Stimulated activated naive CD8-positive, alpha-beta T cell treated with anti-CD3 and anti-CD28 coated beads, Interleukin-15, Interleukin-2, amounts not matched to agents 100 U/mL and 50 U/mL, for 24 hours (primary cell): ENCODE results near the gene PYGB.

ENCODE experiments used
- ATAC-seq: fragments of 150-1000 bp; cut with Tn5 transposase; one replicate; pipeline ENCODE4 v1.10.0; 2021
- DNase-seq: peaks from one replicate; pipeline ENCODE4 v3.0.0; 2021

The PYGB gene

DNA sequence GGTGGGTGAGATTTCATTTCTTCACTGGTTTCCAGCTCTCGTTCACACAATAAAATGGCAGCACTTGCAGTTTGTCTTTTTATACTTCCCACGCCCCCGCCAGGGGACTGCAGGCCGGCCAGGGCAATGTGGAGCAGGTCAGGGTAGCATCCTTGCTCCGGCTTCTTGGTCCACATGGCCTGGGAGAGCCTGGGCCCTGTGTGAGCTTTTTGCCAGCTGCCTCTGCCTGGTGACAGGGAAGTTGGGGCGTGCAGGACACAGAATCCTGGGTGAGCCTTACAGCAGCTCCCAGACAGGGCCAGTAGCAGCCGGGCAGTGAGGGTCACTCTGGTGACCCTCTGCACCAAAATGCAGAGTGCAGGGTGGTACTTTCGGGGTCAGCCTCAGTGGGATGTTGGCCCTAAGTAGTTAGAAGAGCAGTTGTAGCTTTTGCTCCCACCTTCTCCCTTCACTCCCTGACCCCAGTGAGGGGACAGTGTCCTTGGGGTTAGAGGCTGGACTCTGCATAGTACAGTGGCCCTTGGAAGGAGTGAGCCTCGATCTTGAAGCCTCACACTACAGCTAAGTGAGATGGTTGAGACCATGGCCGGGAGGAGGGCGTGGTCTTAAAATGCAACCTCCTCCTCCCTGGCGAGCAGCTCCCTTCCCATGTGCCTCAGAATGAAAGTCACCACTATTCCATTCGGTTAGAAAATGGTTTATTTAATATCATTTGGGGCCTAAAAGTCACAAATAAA lies 23.8 kb downstream of the PYGB start:
- no peak for DNase-seq
- no peak for ATAC-seq

DNA sequence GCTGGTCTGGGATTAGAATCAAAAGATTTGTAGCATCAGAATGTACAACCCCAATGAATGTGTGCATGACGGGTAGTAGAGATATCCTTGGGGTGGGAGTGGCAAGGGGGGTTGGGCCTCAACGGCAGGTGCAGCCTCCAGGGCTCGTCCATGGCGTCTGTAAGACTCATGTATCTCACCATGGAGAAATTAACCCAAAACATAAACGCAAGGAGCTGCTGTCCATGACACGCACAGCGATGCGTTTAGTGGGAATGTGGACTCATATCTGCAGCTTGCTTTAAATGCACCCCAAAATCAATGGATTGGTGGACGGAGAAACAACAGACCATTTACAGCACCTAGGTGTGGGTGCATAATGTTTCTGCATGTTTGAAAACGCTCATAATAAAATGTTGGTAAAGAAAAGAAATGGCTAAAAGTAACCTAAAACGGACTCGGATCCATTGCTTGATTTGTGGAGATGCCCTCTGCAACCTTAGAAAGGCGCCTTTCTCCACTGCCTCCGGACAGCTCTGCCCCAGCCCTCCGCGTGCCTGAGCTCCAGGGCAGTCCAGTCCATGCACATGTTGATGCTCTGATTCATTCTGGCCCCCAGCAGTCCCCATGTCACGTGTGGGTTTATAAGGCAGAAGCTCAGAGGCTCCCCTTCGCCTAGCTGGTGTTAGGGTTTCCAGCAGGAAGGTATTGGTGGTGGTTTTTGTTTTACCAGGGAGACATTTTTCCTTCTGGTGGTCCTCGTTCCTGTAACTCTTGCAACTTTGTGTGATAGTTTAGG lies 24.5 kb downstream of the PYGB start:
- ATAC-seq (no peak), DNase-seq (no peak)

DNA sequence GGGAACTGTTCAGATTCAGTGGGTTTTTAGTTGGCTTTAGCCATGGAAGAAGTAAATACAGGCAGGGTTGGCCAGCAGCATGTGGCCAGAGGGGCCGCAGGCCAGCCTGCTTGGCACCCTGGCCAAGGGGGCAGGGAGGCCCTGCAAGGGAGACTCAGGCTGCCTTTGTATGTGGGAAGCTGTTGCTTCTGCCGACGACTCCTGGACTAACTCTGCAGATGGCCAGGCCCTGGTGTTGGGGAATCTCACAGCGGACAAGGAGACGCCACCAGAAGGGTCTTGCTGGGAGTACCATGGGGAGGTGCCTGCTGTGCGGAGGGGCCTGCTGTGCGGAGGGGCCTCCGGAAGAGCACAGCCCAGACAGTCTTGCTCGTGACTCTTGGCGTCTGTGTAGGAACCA lies 25.2 kb downstream of the PYGB start:
- DNase-seq (no peak), ATAC-seq (no peak)

DNA sequence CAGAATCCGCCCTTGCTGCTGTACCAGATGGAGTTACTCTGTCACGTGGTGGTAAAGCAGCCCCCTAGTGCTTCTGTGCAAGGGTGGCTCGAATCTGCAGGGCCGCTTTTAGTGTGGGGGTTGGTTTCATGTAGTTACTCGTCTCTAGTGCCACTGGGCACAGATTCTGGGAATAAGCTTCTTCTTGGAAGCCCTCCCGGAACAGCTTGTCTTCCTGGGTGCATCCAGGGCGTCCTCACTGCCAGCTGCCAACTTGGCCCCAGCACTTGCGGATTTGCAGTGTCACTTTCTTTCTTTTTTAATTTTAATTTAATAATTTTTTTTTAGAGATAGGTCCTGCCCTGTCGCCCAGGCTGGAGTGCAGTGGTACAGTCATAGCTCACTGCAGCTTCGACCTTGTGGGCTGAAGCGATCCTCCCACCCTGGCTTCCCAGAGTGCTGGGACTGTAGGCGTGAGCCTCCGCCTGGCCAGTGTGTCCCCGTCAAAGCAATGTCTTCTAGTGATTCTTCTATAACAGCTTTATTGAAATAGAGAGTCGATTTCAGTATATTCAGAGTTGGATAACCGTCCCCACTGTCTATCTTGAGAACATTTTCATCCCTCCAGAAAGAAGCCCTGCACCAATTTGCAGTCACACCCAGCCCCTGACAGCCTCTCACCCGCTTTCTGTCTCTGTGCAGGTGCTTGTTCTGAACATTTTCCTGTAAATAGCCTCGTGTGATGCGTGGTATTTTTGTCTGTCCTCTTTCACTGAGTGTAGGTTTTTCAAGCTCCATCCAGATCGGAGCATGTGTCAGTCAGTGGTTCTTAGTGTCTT lies 25.9 kb downstream of the PYGB start:
- no peak for ATAC-seq
- no peak for DNase-seq

DNA sequence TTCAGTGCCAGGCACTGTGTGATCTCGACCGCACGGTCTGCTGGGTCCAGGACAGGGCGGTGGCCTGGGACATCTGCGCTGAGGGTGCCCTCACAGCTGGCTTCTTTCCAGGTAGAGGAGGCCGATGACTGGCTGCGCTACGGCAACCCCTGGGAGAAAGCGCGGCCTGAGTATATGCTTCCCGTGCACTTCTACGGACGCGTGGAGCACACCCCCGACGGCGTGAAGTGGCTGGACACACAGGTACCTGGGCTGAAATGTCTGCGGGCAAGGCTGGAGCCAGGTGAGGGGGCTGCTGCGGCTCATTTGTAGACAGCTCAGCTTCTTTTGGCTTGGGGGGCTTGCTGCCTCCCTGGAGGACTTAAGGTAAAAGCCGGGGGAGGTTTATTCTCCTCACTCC lies 26.6 kb downstream of the PYGB start:
- no peak for ATAC-seq

DNA sequence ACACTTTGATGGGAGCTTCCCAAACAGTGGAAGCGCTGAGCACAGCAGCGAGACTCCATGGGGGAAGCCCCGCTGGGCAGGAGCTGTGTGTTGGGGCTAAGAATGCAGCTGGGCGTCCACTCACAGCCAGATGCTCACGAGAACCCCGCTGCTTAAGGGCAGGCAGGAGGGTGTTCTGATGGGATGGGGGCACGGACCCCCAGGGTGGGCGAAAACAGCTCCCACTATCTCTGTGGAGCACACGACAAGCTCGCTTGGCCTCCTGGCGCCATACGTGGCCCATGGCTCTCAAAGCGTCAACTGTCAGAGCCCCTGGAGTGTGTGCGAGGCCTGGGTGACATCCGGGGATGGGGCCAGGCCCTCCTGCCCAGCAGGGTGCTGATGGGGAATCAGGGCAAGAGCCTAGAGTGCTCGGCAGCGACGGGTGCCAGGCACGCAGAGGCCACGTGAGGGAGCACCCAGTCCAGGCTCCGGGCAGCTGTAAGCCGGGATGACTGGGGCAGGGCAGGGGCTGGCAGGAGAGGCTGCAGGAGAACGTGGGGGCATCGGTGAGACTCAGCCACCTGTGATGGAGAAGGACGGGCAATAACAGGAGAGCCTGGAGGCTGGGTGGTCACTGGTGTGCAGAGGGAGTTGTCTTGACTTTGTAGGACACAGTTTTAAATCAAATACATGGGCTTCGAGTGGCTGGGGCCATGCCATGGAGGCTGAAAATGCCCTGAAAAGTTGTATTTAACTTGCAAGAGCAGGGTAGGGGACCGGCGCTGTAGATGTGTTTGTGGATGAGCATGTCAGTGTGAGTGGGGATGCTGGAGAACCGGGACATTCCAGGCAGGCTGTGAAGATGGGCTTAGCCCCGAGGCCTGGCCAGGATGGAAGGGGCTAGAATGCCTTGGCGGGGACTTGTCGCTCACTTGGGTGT lies 27.3 kb downstream of the PYGB start:
- ATAC-seq = no peak
- no peak for DNase-seq

More for the DNA sequence above, 26.6 kb downstream of the PYGB start:
- no peak for DNase-seq

DNA sequence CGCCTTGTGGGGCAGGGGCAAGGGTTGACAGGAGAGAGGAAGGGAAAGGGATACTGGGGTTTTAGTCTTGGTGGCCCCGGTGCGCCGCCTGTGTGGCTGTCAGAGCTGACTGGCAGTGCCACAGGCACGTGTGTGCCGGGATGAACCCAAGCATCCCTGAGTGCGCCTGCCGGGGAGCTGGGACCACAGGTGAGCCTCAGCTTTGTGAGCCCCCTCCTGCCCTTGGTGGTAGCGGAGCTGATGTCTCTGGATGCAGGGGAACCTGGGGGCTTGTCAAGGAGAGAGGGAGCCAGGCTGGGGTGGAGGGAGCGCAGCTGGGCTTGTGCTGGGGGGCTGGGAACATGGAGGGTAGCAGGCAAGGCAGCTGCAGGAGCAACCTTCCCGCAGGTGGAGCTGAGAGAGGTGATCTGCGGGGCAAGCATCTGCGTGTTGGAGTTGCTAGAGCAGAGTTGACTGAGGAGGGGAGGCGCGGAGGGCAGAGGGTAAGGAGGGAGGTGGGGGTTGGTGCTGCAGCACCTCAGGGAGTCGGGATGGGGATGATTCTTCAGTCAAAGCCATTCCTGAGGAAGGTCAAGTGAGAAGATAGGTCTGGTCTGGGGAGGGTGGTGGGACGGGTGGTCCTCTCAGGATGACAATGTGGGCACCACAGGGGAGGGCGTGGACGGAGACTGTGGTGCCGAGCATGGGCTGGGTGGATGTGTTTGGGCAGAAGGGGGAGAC lies 28.1 kb downstream of the PYGB start:
- no peak for DNase-seq
- ATAC-seq = no peak

DNA sequence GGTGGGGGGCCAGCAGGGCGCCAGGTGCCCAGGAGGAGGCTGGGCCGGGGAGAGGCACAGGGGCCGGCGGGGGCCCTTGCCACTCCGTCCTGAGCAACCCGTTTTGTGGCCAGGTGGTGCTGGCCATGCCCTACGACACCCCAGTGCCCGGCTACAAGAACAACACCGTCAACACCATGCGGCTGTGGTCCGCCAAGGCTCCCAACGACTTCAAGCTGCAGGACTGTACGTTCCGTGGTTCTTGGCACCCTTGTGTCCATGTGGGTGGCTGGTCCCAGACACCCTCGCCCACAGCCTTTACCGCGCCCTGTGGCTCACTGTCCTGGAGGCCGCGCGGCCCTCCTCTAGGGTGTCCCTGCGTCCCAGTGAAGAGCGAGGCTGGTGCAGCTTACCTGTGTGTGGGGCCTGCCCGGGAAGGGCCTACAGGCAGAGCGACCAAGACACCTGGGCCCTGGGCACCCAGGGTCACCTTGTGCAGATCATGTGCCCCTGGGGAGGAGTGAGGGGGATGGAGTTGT lies 28.7 kb downstream of the PYGB start:
- DNase-seq (no peak), ATAC-seq (no peak)

DNA sequence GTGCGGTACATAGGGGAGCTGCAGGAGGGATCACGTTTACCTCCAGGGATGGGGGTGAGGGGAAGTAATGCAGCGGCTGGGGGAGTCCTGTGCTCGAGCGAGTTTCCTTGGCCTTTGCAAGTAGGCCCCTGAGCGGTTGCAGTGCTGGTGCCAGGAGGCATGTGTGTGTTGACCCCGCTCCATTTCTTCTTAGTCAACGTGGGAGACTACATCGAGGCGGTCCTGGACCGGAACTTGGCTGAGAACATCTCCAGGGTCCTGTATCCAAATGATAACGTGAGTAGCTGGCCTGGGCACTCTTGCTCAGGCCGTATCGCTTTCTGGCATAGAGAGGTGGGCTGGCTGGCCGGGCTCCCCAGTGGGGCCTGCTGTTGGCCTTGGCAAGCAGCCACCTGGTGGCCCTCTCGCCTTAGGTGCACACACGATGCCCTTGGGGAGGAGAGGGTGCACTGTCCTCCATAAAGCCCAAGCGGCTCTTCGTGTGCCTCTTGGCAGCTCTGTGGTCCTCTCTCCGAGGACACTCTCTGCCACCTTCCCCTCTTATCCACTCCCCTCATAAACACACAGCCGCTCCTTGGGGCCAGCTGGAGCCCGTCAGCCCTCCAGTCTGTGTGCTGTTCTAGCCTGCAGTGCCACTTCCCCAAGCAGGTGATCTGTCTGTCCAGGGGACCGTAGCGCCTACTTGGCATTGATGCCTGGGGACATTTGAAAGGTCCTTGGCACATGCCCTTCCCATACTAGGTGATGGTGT lies 29.3 kb downstream of the PYGB start:
- DNase-seq (no peak), ATAC-seq (no peak)

DNA sequence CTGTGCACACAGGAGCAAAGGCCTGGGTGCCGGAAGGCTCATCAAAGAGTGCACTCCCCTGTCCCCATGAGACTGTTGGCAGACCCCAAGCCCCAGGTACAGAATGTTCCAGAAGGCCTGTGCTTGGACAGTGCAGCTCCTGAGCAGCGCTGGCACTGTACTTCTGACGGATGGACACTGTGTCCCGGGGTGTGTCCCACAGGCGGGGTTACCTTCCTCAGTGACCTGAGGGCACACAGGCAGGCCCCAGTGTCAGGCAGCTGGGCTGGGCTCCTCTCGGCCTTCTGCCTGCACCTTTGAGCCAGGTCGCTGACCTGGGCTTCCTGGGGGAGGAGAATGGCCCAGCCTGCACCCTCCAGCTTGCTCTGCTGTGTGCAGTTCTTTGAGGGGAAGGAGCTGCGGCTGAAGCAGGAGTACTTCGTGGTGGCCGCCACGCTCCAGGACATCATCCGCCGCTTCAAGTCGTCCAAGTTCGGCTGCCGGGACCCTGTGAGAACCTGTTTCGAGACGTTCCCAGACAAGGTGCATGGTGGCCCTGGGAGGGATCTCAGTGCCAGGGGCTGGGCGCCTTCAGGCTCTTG lies 30.1 kb downstream of the PYGB start:
- no peak for DNase-seq
- ATAC-seq = no peak

DNA sequence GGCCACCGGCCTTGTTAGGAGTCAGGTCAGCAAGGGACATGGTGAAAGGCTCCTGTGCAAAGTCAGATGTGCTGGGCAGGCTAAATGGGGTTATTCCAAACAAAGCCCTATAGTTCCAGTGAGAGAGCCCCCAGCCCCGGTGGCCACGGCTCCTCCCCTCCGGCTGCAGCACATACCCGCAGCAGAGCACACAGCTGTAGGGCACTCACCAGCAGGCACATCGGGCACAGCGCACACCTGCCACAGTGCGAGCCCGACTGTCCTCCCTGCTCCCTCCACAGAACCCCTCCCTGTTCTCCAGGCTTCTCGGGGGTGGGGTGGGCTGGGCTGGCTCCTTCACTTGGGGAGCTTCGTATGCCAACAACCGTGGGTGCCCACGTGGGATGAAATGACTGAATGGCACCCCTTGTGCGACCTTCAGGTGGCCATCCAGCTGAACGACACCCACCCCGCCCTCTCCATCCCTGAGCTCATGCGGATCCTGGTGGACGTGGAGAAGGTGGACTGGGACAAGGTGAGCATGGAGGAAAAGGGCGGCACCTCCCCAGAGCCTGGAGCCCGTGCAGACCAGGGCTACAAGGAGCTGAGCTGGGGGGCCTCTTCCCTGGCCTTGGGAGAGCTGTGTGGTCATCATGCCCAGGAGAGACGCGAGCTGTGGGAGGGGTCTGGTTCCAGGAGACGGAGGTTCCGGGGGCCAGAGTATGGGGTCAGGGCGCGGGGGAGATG lies 30.9 kb downstream of the PYGB start:
- DNase-seq = no peak

DNA sequence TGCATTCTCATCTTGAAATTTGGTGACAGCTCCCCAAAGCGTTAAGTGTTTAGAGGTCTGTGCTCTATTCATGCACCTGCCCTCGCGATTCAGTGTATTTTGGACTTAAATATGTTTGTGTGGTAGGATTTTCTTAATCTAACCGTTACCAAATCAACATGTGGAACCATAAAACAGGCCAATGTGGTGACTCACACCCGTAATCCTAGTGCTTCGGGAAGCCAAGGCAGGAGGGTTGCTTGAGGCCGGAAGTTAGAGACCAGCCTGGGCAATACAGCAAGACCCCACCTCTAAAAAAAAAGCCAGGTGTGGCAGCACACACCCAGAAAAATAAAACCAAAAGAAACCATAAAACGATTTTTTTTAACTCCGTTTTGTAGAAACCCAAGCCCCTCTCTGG lies 31.5 kb downstream of the PYGB start:
- ATAC-seq (no peak), DNase-seq (no peak)

More for the DNA sequence above, 30.9 kb downstream of the PYGB start:
- no peak for ATAC-seq

DNA sequence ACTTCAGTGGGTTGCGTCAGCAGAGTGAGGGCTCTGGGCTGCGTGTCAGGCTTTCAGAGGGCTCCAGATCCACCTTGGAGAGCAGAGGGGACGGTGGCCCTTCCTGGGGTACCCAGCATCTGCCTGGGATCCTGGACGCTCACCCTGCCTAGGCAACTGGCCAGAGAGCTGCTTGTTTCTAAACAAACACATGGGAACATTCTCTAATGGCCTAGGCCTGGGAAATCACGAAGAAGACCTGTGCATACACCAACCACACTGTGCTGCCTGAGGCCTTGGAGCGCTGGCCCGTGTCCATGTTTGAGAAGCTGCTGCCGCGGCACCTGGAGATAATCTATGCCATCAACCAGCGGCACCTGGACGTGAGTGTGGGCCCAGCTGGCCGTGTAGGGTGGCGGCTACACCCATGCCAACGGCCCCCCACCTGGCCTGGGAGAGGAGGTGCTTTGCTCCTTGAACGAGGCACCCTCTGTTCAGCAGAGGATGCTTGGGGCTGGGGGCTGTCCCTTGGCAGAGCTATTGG lies 32.2 kb downstream of the PYGB start:
- DNase-seq = no peak
- no peak for ATAC-seq

DNA sequence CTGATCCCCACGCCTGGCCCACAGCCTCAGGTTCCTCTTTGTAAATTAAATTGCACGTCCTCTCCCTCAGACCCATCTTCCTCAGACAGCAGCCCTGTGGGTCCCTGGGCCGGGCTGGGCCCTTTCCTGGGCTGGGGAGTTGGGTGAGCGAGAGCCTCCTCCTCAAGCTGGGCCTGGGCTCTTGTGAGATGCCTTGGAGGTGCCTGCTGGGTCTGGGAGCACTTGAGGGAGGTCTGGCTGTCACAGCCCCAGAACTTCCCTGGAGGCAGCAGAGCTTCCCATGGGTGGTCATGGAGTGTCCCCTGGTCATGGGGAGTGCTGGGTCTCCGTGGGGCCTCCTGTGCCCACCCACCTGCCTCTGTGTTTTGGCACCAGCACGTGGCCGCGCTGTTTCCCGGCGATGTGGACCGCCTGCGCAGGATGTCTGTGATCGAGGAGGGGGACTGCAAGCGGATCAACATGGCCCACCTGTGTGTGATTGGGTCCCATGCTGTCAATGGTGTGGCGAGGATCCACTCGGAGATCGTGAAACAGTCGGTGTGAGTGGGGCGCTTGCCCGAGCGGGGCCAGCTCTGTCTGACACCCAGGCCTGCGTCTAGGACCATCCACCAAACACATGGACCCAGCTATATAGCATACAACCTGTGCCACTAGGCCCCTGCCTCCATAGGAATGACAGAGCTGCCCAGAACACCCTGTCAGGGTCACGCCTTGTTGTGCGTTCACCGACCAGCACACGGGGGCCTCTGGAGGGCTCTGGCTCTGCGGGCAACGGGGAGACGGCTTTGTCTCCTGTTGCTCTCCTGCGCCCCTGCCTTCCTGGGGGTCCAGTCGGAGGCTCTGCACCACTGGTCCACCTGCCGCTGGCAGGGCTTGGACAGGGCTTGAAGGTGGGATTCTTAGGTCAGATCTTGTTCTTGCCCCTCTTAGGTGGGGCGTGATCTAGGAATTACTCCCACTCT lies 33.0 kb downstream of the PYGB start:
- ATAC-seq (no peak), DNase-seq (no peak)

DNA sequence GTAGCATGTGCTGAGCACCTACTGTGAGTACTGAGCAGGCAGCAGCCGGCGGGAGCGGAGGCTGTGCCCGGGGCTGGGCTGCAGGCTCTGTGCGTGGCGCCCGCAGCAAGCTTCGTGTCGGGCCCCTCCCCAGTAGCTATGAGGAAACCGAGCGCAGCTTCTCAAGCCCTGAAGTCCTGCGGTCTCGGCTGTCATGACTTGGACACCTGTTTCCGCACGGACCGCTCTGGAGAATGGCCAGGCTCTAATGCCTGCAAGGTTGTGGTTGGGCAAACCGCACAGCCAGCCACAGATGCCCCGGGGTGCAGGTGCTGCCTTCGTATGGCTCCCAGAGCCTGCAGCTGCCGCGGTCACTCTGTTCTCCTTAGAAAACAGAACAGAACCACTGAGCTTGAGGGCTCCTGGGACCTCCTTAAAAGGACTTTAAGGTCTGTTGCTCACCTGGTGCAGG lies 33.7 kb downstream of the PYGB start:
- no peak for DNase-seq
- ATAC-seq = no peak

DNA sequence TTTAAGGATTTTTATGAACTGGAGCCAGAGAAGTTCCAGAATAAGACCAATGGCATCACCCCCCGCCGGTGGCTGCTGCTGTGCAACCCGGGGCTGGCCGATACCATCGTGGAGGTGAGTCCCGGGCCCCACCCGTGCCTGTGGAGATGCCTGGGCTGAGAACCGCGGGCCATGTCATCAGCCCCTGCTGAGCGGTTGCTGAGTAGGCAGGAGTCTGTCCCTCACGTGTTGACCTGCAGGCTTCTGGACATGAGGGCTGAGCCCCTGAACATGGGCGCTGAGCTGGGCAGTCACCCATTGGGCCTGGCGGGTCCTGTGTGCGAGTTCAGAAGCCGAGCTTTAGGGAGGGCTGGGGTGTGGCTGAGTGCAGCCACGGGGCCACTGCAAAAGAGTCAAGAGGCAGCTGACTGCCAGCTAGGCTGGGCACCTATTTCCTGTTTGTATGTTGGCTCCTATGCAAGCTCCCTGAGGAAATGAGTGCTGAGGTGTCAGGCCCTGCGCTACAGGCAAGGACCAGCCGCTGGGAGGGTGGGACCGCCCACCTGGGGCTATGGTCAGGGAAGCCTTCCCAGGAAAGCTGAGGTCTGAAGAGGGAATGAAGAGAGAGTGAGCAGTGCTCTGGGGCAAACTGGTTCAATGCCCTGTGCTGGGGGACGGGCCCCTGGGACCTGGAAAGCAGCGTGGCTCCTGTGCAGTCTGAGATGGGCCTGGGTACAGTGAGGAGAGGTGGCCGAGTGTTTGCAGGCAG lies 34.3 kb downstream of the PYGB start:
- DNase-seq (no peak), ATAC-seq (no peak)

DNA sequence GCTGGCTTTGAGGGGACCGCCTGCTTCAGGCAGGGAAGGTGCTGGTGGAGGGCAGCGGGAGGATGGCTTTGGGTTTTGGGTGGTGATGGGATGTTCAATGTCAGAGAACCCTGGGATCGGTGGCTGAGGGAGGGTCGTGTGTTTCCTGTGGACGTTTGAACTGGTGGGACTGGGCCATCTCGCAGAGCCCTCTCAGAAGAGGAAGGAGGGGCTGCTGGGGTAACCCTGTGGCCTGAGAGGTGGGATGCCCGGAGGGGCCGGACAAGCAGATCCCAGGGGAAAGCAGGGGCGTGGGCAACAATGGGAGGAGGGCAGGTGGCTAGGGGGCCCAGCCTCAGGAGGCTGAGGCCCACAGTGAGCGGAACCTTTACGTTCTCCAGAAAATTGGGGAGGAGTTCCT lies 34.9 kb downstream of the PYGB start:
- ATAC-seq = no peak
- no peak for DNase-seq
